Stimulated activated CD4-positive, alpha-beta T cell treated with anti-CD3 and anti-CD28 coated beads, Interleukin-12 subunit alpha, Interleukin-12 subunit beta, amount 100 ng/mL, for 4 hours (primary cell): Measurements from ENCODE around the gene SUSD5.

ENCODE experiments used
- DNase-seq: peaks from one replicate; pipeline ENCODE4 v3.0.0-alpha.2; 2020

Gene SUSD5

GRCh38 chr3:33218446-33219174 lies at the start of gene SUSD5:
TSS of gene SUSD5 (minus strand) at chr3:33218810. CDS start at chr3:33218797, 13 bp downstream.
- DNase-seq = no peak

GRCh38 chr3:33260104-33260503 lies 41.5 kb upstream of the SUSD5 start:
- no peak for DNase-seq

GRCh38 chr3:33256249-33256648 lies 37.6 kb upstream of the SUSD5 start:
- DNase-seq = no peak

GRCh38 chr3:33250712-33251111 lies 32.1 kb upstream of the SUSD5 start:
- no peak for DNase-seq

GRCh38 chr3:33246786-33247185 lies 28.2 kb upstream of the SUSD5 start:
- no peak for DNase-seq

GRCh38 chr3:33240261-33240660 lies 21.7 kb upstream of the SUSD5 start:
- no peak for DNase-seq

GRCh38 chr3:33238923-33239322 lies 20.3 kb upstream of the SUSD5 start:
- DNase-seq = no peak

GRCh38 chr3:33237439-33237838 lies 18.8 kb upstream of the SUSD5 start:
- no peak for DNase-seq

GRCh38 chr3:33236005-33236404 lies 17.4 kb upstream of the SUSD5 start:
- no peak for DNase-seq

- no peak for DNase-seq
These were observed 15.3 kb upstream of the SUSD5 start for GRCh38 chr3:33233884-33234283.

GRCh38 chr3:33231756-33232465 lies 13.3 kb upstream of the SUSD5 start:
- no peak for DNase-seq

GRCh38 chr3:33229947-33230346 lies 11.3 kb upstream of the SUSD5 start:
- DNase-seq = no peak

GRCh38 chr3:33229066-33229465 lies 10.5 kb upstream of the SUSD5 start:
- DNase-seq = no peak

- no peak for DNase-seq
These were observed 2.6 kb upstream of the SUSD5 start for GRCh38 chr3:33221241-33221640.

GRCh38 chr3:33219175-33219487 lies 521 bp upstream of the SUSD5 start:
- no peak for DNase-seq

GRCh38 chr3:33217866-33218445 lies 654 bp downstream of the SUSD5 start:
- no peak for DNase-seq

- no peak for DNase-seq
These were observed 2.9 kb downstream of the SUSD5 start for GRCh38 chr3:33215739-33216138.

GRCh38 chr3:33212406-33212805 lies 6.2 kb downstream of the SUSD5 start:
- DNase-seq = no peak

- no peak for DNase-seq
These were observed 7.2 kb downstream of the SUSD5 start for GRCh38 chr3:33211444-33211843.

GRCh38 chr3:33209357-33209756 lies 9.3 kb downstream of the SUSD5 start:
- DNase-seq = no peak

- no peak for DNase-seq
These were observed 15.7 kb downstream of the SUSD5 start for GRCh38 chr3:33202711-33203457.

- no peak for DNase-seq
These were observed 17.4 kb downstream of the SUSD5 start for GRCh38 chr3:33201195-33201594.

GRCh38 chr3:33196538-33196937 lies 22.1 kb downstream of the SUSD5 start:
- DNase-seq = no peak

- no peak for DNase-seq
These were observed 24.3 kb downstream of the SUSD5 start for GRCh38 chr3:33194303-33194702.
